ENCODE measurements around the gene DRC1.

The DRC1 gene

GRCh38 chr2:26470601-26471260, 69.0 kb downstream of the DRC1 start:
- no peak overlapping the region for H3K27ac ChIP-seq (ENCODE audit: low read depth, low read length, severe bottlenecking)
- H3K36me3 ChIP-seq (ENCODE audit: control insufficient read depth, insufficient read depth, low read length), result no peaks in the 10 kb centered on the region
- H3K4me1 ChIP-seq (ENCODE audit: control insufficient read depth, insufficient read depth, low read length, poor library complexity, severe bottlenecking), result no peaks in the 10 kb centered on the region
- WGBS, 2 experiments (ENCODE audit: insufficient coverage in 2 of 2), result 93 to 96% methylated on average over 7 to 9 of the region's 9 CpGs
- H3K4me3 ChIP-seq (ENCODE audit: extremely low read depth, insufficient read depth, low read length, poor library complexity, severe bottlenecking), result no peak overlapping the region
- no peaks in the 10 kb centered on the region for H3K9me3 ChIP-seq (ENCODE audit: control insufficient read depth, low read length)

DNA sequence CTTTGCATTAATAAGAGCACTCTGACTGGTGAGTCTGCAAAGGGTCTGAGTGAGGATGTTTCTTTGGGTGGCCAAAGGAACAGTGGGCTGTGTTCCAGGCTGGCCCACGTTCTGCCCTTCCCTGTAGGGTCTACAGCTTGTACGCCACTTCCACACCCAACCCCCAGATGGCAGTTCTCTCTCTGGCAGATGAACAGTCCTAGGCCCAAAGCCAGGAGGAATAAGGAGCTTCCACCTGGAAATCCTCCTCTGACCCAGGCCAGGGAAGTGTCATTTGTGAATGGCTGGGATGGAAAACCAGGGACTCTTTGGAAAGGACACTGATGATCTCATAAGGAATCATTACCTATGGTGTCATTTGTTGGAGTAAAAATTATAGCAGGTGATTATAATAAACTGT, 69.6 kb downstream of the DRC1 start:
- 83% methylated on average over 1 of the region's 2 CpGs; no CpG with 5 or more reads in 1 of the 2 experiments for WGBS, 2 experiments (ENCODE audit: insufficient coverage in 2 of 2)
- Histone ChIP-seq H3K36me3 (ENCODE audit: control insufficient read depth, insufficient read depth, low read length) (no peaks in the 10 kb centered on the region), H3K27ac (ENCODE audit: low read depth, low read length, severe bottlenecking) (no peak overlapping the region), H3K4me1 (ENCODE audit: control insufficient read depth, insufficient read depth, low read length, poor library complexity, severe bottlenecking) (no peaks in the 10 kb centered on the region), H3K4me3 (ENCODE audit: extremely low read depth, insufficient read depth, low read length, poor library complexity, severe bottlenecking) (no peak overlapping the region), H3K9me3 (ENCODE audit: control insufficient read depth, low read length) (no peaks in the 10 kb centered on the region)

GRCh38 chr2:26471766-26472706, 70.3 kb downstream of the DRC1 start:
- WGBS, 2 experiments (ENCODE audit: insufficient coverage in 2 of 2), result 85 to 91% methylated on average over 22 to 25 of the region's 25 CpGs
- H3K4me1 ChIP-seq (ENCODE audit: control insufficient read depth, insufficient read depth, low read length, poor library complexity, severe bottlenecking), result peaks cover under 1% of the 10 kb centered on the region

DNA sequence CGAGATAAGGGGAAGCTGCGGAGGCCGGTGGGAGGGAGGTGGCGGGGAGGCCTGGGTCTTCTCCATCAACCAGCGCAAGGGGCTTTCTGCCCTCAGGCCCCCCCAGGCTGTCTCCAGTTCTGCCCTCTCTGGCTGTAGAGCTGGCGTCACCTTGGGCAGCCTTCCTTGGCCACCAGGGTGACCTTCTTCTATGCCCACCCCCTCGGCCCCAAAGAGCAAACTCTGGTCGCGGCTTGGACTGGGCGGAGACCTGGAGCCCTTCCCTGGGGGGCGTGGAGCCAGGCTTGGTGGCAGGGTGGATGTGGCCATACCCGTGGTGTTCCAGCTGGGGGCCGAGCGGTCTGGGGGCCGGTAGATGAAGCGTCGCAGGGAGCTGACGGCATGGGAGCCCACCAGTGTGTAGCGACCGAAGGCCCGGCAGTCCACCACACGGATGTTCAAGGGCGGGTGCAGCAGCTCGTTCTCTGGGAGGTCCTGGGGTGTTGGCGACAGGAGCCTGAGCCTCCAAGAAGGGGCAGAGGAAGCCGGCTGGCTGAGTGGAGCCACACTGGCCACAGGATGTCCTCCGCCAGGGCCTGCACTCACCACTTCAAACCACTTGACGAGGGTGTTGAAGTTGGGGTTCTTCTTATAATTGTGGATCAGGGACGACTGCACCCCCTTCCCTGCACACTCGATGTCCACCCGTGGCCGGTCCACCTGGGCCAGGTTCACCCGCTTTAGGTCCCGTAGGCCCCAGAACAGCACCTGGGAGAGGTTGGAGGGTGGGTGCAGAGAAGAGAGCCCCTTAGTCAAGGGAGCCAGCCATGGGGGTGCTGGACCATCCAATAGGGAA, 71.3 kb downstream of the DRC1 start:
- H3K4me1 ChIP-seq (ENCODE audit: control insufficient read depth, insufficient read depth, low read length, poor library complexity, severe bottlenecking), result peaks cover 6% of the 10 kb centered on the region
- WGBS, 2 experiments (ENCODE audit: insufficient coverage in 2 of 2), result 91 to 94% methylated on average over 12 to 32 of the region's 34 CpGs
- no peak overlapping the region for H3K4me3 ChIP-seq (ENCODE audit: extremely low read depth, insufficient read depth, low read length, poor library complexity, severe bottlenecking)
- H3K9me3 ChIP-seq (ENCODE audit: control insufficient read depth, low read length), result no peaks in the 10 kb centered on the region
- no peak overlapping the region for H3K27ac ChIP-seq (ENCODE audit: low read depth, low read length, severe bottlenecking)
- no peaks in the 10 kb centered on the region for H3K36me3 ChIP-seq (ENCODE audit: control insufficient read depth, insufficient read depth, low read length)

More at GRCh38 chr2:26471766-26472706, 70.3 kb downstream of the DRC1 start:
- no peak overlapping the region for H3K4me3 ChIP-seq (ENCODE audit: extremely low read depth, insufficient read depth, low read length, poor library complexity, severe bottlenecking)
- no peaks in the 10 kb centered on the region for H3K36me3 ChIP-seq (ENCODE audit: control insufficient read depth, insufficient read depth, low read length)
- H3K9me3 ChIP-seq (ENCODE audit: control insufficient read depth, low read length), result no peaks in the 10 kb centered on the region
- H3K27ac ChIP-seq (ENCODE audit: low read depth, low read length, severe bottlenecking), result no peak overlapping the region

- WGBS, 2 experiments (ENCODE audit: insufficient coverage in 2 of 2), result 94 to 98% methylated on average over 8 to 9 of the region's 9 CpGs
- H3K36me3 ChIP-seq (ENCODE audit: control insufficient read depth, insufficient read depth, low read length), result no peaks in the 10 kb centered on the region
- H3K4me1 ChIP-seq (ENCODE audit: control insufficient read depth, insufficient read depth, low read length, poor library complexity, severe bottlenecking), result peaks cover 6% of the 10 kb centered on the region
- no peak overlapping the region for H3K4me3 ChIP-seq (ENCODE audit: extremely low read depth, insufficient read depth, low read length, poor library complexity, severe bottlenecking)
- H3K9me3 ChIP-seq (ENCODE audit: control insufficient read depth, low read length), result no peaks in the 10 kb centered on the region
- H3K27ac ChIP-seq (ENCODE audit: low read depth, low read length, severe bottlenecking), result no peak overlapping the region
These were observed 72.1 kb downstream of the DRC1 start for GRCh38 chr2:26473796-26474195.

GRCh38 chr2:26474261-26474785, 72.6 kb downstream of the DRC1 start:
- Histone ChIP-seq H3K9me3 (ENCODE audit: control insufficient read depth, low read length) (no peaks in the 10 kb centered on the region), H3K4me3 (ENCODE audit: extremely low read depth, insufficient read depth, low read length, poor library complexity, severe bottlenecking) (no peak overlapping the region), H3K36me3 (ENCODE audit: control insufficient read depth, insufficient read depth, low read length) (no peaks in the 10 kb centered on the region), H3K27ac (ENCODE audit: low read depth, low read length, severe bottlenecking) (no peak overlapping the region), H3K4me1 (ENCODE audit: control insufficient read depth, insufficient read depth, low read length, poor library complexity, severe bottlenecking) (peaks cover 6% of the 10 kb centered on the region)
- WGBS, 2 experiments (ENCODE audit: insufficient coverage in 2 of 2), result 89 to 94% methylated on average over 9 to 13 of the region's 14 CpGs

GRCh38 chr2:26475037-26475436, 73.3 kb downstream of the DRC1 start:
- WGBS, 2 experiments (ENCODE audit: insufficient coverage in 2 of 2), result 97 to 100% methylated on average over 5 of the region's 6 CpGs
- Histone ChIP-seq H3K4me1 (ENCODE audit: control insufficient read depth, insufficient read depth, low read length, poor library complexity, severe bottlenecking) (peaks cover 6% of the 10 kb centered on the region), H3K36me3 (ENCODE audit: control insufficient read depth, insufficient read depth, low read length) (no peaks in the 10 kb centered on the region), H3K4me3 (ENCODE audit: extremely low read depth, insufficient read depth, low read length, poor library complexity, severe bottlenecking) (no peak overlapping the region), H3K9me3 (ENCODE audit: control insufficient read depth, low read length) (no peaks in the 10 kb centered on the region), H3K27ac (ENCODE audit: low read depth, low read length, severe bottlenecking) (no peak overlapping the region)

- 86 to 91% methylated on average over 14 to 17 of the region's 22 CpGs for WGBS, 2 experiments (ENCODE audit: insufficient coverage in 2 of 2)
- Histone ChIP-seq H3K27ac (ENCODE audit: low read depth, low read length, severe bottlenecking) (no peak overlapping the region), H3K4me3 (ENCODE audit: extremely low read depth, insufficient read depth, low read length, poor library complexity, severe bottlenecking) (no peak overlapping the region), H3K36me3 (ENCODE audit: control insufficient read depth, insufficient read depth, low read length) (no peaks in the 10 kb centered on the region), H3K9me3 (ENCODE audit: control insufficient read depth, low read length) (no peaks in the 10 kb centered on the region), H3K4me1 (ENCODE audit: control insufficient read depth, insufficient read depth, low read length, poor library complexity, severe bottlenecking) (peaks cover 6% of the 10 kb centered on the region)
These were observed 74.2 kb downstream of the DRC1 start for GRCh38 chr2:26475832-26476501.

DNA sequence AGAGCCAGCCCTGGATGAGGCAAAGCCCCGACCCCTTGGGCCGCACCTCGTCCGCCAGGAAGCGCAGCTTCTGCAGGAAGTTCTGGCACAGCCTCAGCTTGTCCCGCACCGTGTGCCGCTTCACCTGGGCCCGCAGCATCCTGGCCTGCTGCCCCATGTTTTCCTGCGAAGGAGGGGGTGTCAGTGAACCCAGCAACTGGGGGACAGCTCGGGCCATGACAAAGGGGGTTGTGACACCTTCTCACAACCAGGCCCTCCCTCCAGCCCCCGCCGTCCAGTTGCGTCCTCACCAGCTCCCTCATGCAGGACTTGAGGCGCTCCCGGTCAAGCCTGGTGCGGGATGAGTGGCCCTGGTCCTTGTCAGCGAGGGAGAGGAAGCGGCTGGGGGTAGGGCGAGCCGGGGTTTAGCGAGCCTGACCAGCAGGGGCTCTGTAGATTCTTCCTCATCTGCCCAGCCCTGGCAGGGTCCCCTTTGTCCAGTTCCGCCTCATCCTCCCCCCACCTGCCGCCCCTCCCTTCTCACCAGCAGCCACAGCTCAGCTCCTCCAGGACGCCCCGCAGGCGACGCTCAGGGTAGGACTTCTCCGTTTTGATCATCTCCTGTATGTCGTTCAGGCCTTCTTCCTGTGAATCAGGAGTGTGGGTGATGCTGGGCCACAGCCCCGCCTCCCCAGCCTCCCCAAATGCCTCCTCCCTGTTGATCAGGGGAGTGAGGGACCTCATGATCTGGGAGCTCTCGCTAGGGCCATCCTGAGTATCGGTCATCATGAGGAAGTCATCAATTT, 75.6 kb downstream of the DRC1 start:
- no peak overlapping the region for H3K27ac ChIP-seq (ENCODE audit: low read depth, low read length, severe bottlenecking)
- WGBS, 2 experiments (ENCODE audit: insufficient coverage in 2 of 2), result 81% methylated on average over 27 to 32 of the region's 33 CpGs
- no peak overlapping the region for H3K4me3 ChIP-seq (ENCODE audit: extremely low read depth, insufficient read depth, low read length, poor library complexity, severe bottlenecking)
- H3K4me1 ChIP-seq (ENCODE audit: control insufficient read depth, insufficient read depth, low read length, poor library complexity, severe bottlenecking), result peaks cover 6% of the 10 kb centered on the region
- H3K9me3 ChIP-seq (ENCODE audit: control insufficient read depth, low read length), result no peaks in the 10 kb centered on the region
- H3K36me3 ChIP-seq (ENCODE audit: control insufficient read depth, insufficient read depth, low read length), result no peaks in the 10 kb centered on the region
